Hematopoietic multipotent progenitor cell treated with erythropoietin and hydrocortisone succinate and interleukin-3 and kit ligand, for 15 days (in vitro differentiated cells): ENCODE data around the gene TGFBR3.
A peak's percentile ranks its signal among the peaks of the same experiment; 100 is the strongest.
"Not testable (repeated sequence)": the region's sequence is repeated elsewhere in the genome, so short reads cannot be mapped to it uniquely, and the experiment has no call there.

Source experiments
- DNase-seq: peaks from one replicate; pipeline ENCODE4 v3.0.0-alpha.2; 2015; ENCODE audit warnings: low spot score

The TGFBR3 gene

GRCh38 chr1:91883470-91883869 is 2.5 kb downstream of the TGFBR3 start:
- peak; percentile 5 for DNase-seq

GRCh38 chr1:91881280-91881679 is 4.7 kb downstream of the TGFBR3 start:
- no peak for DNase-seq

GRCh38 chr1:91879733-91880132 is 6.2 kb downstream of the TGFBR3 start:
- DNase-seq, result no peak

GRCh38 chr1:91877574-91878208 is 8.3 kb downstream of the TGFBR3 start:
- no peak for DNase-seq

GRCh38 chr1:91876781-91877573 is 9.0 kb downstream of the TGFBR3 start:
- no peak for DNase-seq

GRCh38 chr1:91876040-91876470 is 9.9 kb downstream of the TGFBR3 start:
- no peak for DNase-seq

- DNase-seq, result no peak
These were observed 11.8 kb downstream of the TGFBR3 start for GRCh38 chr1:91874167-91874566.

GRCh38 chr1:91872559-91873081 is 13.3 kb downstream of the TGFBR3 start:
- DNase-seq, result no peak

- no peak for DNase-seq
These were observed 14.0 kb downstream of the TGFBR3 start for GRCh38 chr1:91872000-91872399.

GRCh38 chr1:91870322-91870721 is 15.6 kb downstream of the TGFBR3 start:
- no peak for DNase-seq

GRCh38 chr1:91866425-91866824 is 19.5 kb downstream of the TGFBR3 start:
- no peak for DNase-seq

- no peak for DNase-seq
These were observed 21.8 kb downstream of the TGFBR3 start for GRCh38 chr1:91864017-91864700.

- no peak for DNase-seq
These were observed 22.5 kb downstream of the TGFBR3 start for GRCh38 chr1:91863498-91863897.

- DNase-seq, result no peak
These were observed 23.8 kb downstream of the TGFBR3 start for GRCh38 chr1:91862120-91862519.

- DNase-seq, result no peak
These were observed 28.3 kb downstream of the TGFBR3 start for GRCh38 chr1:91857557-91858239.

- no peak for DNase-seq
These were observed 29.0 kb downstream of the TGFBR3 start for GRCh38 chr1:91856996-91857395.

GRCh38 chr1:91854852-91855534 is 31.0 kb downstream of the TGFBR3 start:
- no peak for DNase-seq

- no peak for DNase-seq
These were observed 32.6 kb downstream of the TGFBR3 start for GRCh38 chr1:91853397-91853796.

GRCh38 chr1:91852011-91852410 is 33.9 kb downstream of the TGFBR3 start:
- DNase-seq, result not testable (repeated sequence)

GRCh38 chr1:91851130-91852010 is 34.6 kb downstream of the TGFBR3 start:
- DNase-seq, result no peak

- DNase-seq, result no peak
These were observed 35.2 kb downstream of the TGFBR3 start for GRCh38 chr1:91850708-91851107.
